SK-MEL-5 (cell line): ENCODE results near the gene MRPS33. TPM values are rescaled to one million over a fixed set of nuclear protein-coding genes. Genes with fewer than 3 reads are reported as not detected.
"Not testable (repeated sequence)": the region's sequence is repeated elsewhere in the genome, so short reads cannot be mapped to it uniquely, and the experiment has no call there.

Experiments used
- DNase-seq: peaks from one replicate; pipeline ENCODE4 v3.0.0-alpha.2; 2016; ENCODE audit warnings: low read depth, low spot score
- in situ Hi-C: cut with HindIII; loops from 2 replicates; pipeline ENCODE4 v1.10.0; 2016; ENCODE audit warnings: low sequenced_read_pairs, high pct_unique_total_duplicates, low pct_unique_long_range_greater_than_20kb
- polyA plus RNA-seq, 2 experiments: library from polyadenylated mRNA; depleted of rRNA; stranded (reverse); fragments of >200 nt; gene quantifications; 2 replicates each; pipeline ENCODE4 v1.2.3, GENCODE V29; 2015
- total RNA-seq: library from RNA; depleted of rRNA; stranded (reverse); fragments of >200 nt; shearing (Covaris generic); gene quantifications from 2 replicates; pipeline ENCODE4 v1.2.3, GENCODE V29; 2014; rRNA removed

The MRPS33 gene
- total RNA-seq: 136 and 147 TPM in 2 replicates
- 44.6 and 56.0 TPM in 2 replicates for polyA plus RNA-seq (2015; cell fraction: cytosol; rRNA removed)
- polyA plus RNA-seq (2015; cell fraction: nucleus; rRNA removed): 11.8 and 17.5 TPM in 2 replicates

DNA sequence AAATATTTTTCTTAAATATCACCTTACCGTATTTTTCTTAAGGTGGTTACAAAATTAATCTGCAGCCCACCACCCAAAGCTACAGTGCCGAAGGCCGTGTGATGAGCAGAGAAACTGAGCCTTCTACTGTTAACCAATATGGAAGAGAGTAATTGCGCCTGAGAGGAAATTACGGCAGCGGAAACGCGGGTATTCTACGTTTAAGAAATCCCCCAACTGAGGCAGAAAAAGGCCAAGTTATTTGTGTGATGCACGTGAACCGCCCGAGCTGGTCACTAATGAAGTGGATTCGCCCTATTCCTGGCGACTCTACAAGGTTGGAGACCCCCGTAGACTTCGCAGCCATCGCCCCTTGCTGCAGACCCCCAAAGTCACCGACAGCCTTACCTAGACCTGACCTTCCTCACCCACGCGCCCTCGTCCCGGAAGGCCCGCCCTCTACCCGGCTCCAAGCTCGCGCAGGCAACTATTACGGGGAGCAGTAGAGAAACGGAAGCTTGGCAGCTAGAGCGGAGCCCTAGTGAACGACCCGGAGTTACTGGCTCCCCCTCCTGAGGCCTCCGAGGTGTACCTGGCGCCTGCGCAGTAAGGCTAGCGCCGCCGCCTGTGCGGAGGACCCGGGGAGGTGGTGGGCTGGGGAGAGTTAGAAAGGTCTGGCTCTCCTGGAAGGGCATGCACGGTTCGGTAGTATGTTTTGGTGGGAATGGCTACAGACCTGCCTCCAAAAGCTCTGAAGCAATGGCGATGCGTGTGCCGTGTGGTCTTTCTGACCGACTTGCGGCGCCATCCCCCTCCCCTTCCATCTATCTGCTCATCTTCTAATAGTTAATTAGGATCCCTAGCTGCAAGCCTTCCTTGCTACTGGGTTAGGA, at the start of gene MRPS33:
Gene MRPS33, minus strand, starts transcription at position 429 of the 872 bp plus-strand sequence. CDS start 4,319 bp downstream, outside the sequence.
- DNase-seq: peak; percentile 99
- in situ Hi-C loops: loop anchor here (25.0 kb wide), 1 partner anchor 523 kb away; no protein-coding TSS in a partner anchor

DNA sequence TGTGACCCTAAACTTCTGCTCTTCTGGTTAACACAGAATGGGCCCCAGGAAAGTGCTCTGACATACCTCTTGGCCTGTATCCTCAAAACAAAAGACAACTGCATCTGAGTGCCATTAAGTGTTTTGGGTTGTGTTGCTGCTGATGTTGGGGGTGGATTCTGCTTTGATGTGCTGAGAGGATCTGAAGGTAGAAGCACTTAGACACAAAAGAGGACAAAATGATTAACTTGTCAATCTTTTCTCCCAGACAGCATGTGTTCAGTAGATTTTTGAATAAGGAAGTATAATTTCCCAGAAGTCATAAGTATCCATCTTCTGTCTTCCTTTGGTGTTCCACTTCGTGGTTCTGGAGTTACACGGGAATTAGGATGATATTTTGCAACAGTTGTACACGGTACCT, 43.0 kb upstream of the MRPS33 start:
- in situ Hi-C loops: no loop called here
- DNase-seq: no peak

DNA sequence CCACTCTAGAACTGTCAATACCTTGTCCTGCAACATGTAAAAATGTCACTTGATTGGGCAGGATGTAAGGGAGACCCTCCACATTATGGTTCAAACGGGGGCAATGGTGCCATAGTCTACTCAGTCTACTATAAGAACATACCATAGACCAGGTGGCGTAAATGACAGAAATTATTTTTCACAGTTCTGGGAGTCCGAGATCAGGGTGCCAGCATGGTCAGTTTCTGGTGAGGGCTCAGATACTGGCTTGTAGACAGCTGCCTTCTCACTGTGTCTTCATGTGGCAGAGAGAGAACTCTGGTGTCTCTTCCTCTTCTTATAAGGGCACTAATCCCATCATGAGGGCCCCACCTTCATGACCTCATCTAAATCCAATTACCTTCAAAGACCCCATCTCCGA, 40.4 kb upstream of the MRPS33 start:
- no peak for DNase-seq
- in situ Hi-C loops: no loop called here

- DNase-seq: peak; percentile 32
- in situ Hi-C loops: no loop called here
These were observed 38.9 kb upstream of the MRPS33 start for GRCh38 chr7:141053626-141054025.

GRCh38 chr7:141045842-141046620, 31.3 kb upstream of the MRPS33 start:
- no peak for DNase-seq

DNA sequence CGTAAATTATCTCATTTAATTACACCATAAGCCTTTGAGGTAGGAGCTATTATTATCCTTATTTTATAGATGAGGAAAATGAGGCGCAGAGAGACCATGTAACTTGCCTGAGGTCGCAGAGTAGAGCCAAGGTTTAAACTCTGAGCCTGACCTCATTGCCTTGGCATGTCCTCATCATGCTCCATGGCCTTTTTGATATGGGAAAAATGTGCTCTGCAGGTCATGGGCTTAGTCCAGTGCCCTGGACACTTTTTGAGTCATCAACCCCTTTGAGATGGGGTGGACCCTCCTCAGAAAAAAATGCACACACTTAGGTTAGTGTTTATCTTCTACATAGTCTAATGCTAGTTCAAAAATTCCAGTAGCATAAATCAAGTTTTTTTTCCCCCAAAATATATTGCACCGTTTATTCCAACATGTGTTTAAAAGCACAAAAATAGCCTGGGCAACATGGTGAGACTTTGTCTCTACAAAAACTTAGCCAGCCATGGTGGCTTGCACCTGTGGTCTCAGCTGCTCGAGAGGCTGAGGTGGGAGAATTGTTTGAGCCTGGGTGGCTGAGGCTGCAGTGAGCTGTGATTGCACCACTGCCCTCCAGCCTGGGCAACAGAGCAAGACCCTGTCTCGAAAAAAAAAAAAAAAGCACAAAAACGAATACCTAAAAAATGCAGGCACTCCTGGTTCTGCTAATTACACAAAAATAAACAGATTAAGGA, 30.5 kb upstream of the MRPS33 start:
- in situ Hi-C loops: no loop called here
- DNase-seq: no peak

More at GRCh38 chr7:141045842-141046620, 31.3 kb upstream of the MRPS33 start:
- in situ Hi-C loops: no loop called here

DNA sequence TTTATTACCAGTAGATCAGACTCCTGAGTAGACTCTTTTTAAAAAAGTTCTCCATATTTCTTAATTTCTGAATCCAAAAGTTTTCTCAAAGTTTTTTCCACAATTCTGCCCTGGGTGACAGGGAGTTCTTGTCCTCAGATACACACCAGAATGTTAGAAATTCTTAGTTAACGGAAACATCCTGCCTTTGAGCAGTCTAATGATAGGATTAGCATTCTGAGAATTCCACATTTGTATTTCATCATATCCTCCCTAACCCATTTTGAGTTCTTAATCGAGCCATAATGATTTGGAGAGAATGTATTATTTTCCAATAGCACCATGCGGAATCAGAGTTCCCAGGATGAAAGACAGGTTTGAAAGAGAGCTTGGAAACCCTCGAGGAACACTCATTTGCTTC, 28.9 kb upstream of the MRPS33 start:
- in situ Hi-C loops: no loop called here
- no peak for DNase-seq

- in situ Hi-C loops: no loop called here
- DNase-seq: no peak
These were observed 27.8 kb upstream of the MRPS33 start for GRCh38 chr7:141042222-141043193.

GRCh38 chr7:141039376-141039775, 24.6 kb upstream of the MRPS33 start:
- no peak for DNase-seq
- in situ Hi-C loops: no loop called here

- DNase-seq, in situ Hi-C loops: not testable (repeated sequence)
These were observed 23.3 kb upstream of the MRPS33 start for GRCh38 chr7:141038100-141038499.

DNA sequence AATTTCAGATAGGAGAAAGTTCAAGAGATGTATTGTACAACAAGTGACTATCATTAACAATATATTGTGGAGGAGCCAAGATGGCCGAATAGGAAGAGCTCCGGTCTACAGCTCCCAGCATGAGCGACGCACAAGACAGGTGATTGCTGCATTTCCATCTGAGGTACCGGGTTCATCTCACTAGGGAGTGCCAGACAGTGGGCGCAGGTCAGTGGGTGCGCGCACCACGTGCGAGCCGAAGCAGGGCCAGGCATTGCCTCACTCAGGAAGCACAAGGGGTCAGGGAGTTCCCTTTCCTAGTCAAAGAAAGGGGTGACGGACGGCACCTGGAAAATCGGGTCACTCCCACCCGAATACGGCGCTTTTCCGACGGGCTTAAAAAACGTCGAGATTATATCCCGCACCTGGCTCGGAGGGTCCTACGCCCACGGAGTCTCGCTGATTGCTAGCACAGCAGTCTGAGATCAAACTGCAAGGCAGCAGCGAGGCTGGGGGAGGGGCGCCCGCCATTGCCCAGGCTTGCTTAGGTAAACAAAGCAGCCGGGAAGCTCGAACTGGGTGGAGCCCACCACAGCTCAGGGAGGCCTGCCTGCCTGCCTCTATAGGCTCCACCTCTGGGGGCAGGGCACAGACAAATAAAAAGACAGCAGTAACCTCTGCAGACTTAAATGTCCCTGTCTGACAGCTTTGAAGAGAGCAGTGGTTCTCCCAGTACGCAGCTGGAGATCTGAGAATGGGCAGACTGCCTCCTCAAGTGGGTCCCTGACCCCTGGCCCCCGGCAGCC, 18.0 kb upstream of the MRPS33 start:
- in situ Hi-C loops, DNase-seq: not testable (repeated sequence)

DNA sequence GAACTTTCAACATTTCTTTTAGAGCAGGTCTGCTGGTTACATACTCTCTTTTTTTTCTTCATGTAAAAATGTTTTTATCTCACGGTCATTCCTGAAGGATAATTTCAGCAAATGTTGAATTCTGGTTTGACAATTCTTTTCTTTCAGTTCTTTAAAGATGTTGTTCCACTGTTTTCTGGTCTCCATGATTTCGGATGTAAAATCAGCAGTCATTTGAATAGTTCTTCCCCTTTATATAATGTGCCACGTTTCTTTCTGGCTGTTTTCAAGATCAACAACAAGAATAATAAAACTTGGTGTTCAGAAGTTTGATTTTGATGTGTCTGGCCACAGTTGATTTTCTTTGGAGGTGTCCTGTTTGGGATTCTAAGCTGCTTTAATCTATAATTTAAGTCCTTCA, 14.0 kb upstream of the MRPS33 start:
- DNase-seq: no peak
- in situ Hi-C loops: no loop called here

- in situ Hi-C loops: no loop called here
- peak; percentile 28 for DNase-seq
These were observed 12.3 kb upstream of the MRPS33 start for GRCh38 chr7:141027043-141027442.

- in situ Hi-C loops: loop anchor here (25.0 kb wide), 1 partner anchor 513 kb away; no protein-coding TSS in a partner anchor
- DNase-seq: no peak
These were observed 9.9 kb upstream of the MRPS33 start for GRCh38 chr7:141024668-141025067.

DNA sequence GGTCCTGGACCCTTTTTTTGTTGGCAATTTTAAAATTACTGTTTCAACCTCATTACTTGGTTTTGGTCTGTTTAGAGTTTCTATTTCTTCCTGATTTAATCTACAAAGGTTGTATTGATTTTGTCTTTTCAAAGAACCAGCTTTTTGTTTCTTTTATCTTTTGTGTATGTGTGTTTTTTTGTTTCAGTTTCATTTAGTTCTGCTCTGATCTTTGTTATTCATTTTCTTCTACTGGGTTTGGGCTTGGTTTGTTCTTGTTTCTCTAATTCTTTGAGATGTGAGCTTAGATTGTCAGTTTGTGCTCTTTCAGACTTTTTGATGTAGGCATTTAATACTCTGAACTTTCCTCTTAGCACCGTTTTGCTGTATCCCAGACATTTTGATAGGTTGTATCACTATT, 8.5 kb upstream of the MRPS33 start:
- in situ Hi-C loops: loop anchor here (25.0 kb wide), 1 partner anchor 514 kb away; no protein-coding TSS in a partner anchor
- no peak for DNase-seq

- in situ Hi-C loops: loop anchor here (25.0 kb wide), 1 partner anchor 520 kb away; no protein-coding TSS in a partner anchor
- no peak for DNase-seq
These were observed 2.8 kb upstream of the MRPS33 start for GRCh38 chr7:141017555-141017954.
